ENCODE results near the gene TTLL12. TPM values are rescaled to one million over a fixed set of nuclear protein-coding genes. Genes with fewer than 3 reads are reported as not detected.

The TTLL12 gene
- total RNA-seq, 1 donor from 2014 or later: 11.3 TPM

- intact Hi-C loops (cut with DNase I): no loop called here
- no peak for DNase-seq (ENCODE audit: low spot score)
Measured at GRCh38 chr22:43179146-43179910, 7.6 kb downstream of the TTLL12 start.

GRCh38 chr22:43177479-43177878 lies 9.5 kb downstream of the TTLL12 start:
- no peak for DNase-seq (ENCODE audit: low spot score)

GRCh38 chr22:43176090-43176489 lies 10.8 kb downstream of the TTLL12 start:
- intact Hi-C loops (cut with DNase I): no loop called here
- no peak for DNase-seq (ENCODE audit: low spot score)

More at GRCh38 chr22:43177479-43177878, 9.5 kb downstream of the TTLL12 start:
- intact Hi-C loops (cut with DNase I): no loop called here

- DNase-seq (ENCODE audit: low spot score): no peak
Measured at GRCh38 chr22:43174941-43175531, 11.9 kb downstream of the TTLL12 start.

GRCh38 chr22:43173976-43174720 lies 12.8 kb downstream of the TTLL12 start:
- intact Hi-C loops (cut with DNase I): no loop called here
- no peak for DNase-seq (ENCODE audit: low spot score)

More at GRCh38 chr22:43174941-43175531, 11.9 kb downstream of the TTLL12 start:
- intact Hi-C loops (cut with DNase I): no loop called here

GRCh38 chr22:43173566-43173965 lies 13.4 kb downstream of the TTLL12 start:
- DNase-seq (ENCODE audit: low spot score): no peak
- intact Hi-C loops (cut with DNase I): no loop called here

- intact Hi-C loops (cut with DNase I): no loop called here
- DNase-seq (ENCODE audit: low spot score): no peak
Measured at GRCh38 chr22:43172191-43172590, 14.7 kb downstream of the TTLL12 start.

GRCh38 chr22:43171607-43172006 lies 15.3 kb downstream of the TTLL12 start:
- no peak for DNase-seq (ENCODE audit: low spot score)
- intact Hi-C loops (cut with DNase I): no loop called here

GRCh38 chr22:43171019-43171491 lies 15.9 kb downstream of the TTLL12 start:
- intact Hi-C loops (cut with DNase I): no loop called here
- DNase-seq (ENCODE audit: low spot score): no peak

- intact Hi-C loops (cut with DNase I): no loop called here
Measured at GRCh38 chr22:43170131-43170480, 16.8 kb downstream of the TTLL12 start.

GRCh38 chr22:43169310-43170130 lies 17.4 kb downstream of the TTLL12 start:
- no peak for DNase-seq (ENCODE audit: low spot score)
- intact Hi-C loops (cut with DNase I): no loop called here

More at GRCh38 chr22:43170131-43170480, 16.8 kb downstream of the TTLL12 start:
- no peak for DNase-seq (ENCODE audit: low spot score)

- DNase-seq (ENCODE audit: low spot score): no peak
- intact Hi-C loops (cut with DNase I): no loop called here
Measured at GRCh38 chr22:43168471-43169309, 18.2 kb downstream of the TTLL12 start.

GRCh38 chr22:43167001-43167589 lies 19.8 kb downstream of the TTLL12 start:
- no peak for DNase-seq (ENCODE audit: low spot score)
- intact Hi-C loops (cut with DNase I): no loop called here

GRCh38 chr22:43166132-43166930 lies 20.6 kb downstream of the TTLL12 start:
- DNase-seq (ENCODE audit: low spot score): no peak
- intact Hi-C loops (cut with DNase I): no loop called here

GRCh38 chr22:43164636-43165035 lies 22.3 kb downstream of the TTLL12 start:
- intact Hi-C loops (cut with DNase I): no loop called here
- no peak for DNase-seq (ENCODE audit: low spot score)

- intact Hi-C loops (cut with DNase I): no loop called here
- no peak for DNase-seq (ENCODE audit: low spot score)
Measured at GRCh38 chr22:43163241-43163795, 23.6 kb downstream of the TTLL12 start.

GRCh38 chr22:43162412-43163150 lies 24.4 kb downstream of the TTLL12 start:
- DNase-seq (ENCODE audit: low spot score): no peak
- intact Hi-C loops (cut with DNase I): no loop called here

Measured in cardiac septum (tissue), 1 donor.